NT2/D1 (cell line): ENCODE data around the gene DNAAF5.

Experiments
- SUZ12 ChIP-seq: IDR thresholded peaks from 2 replicates; pipeline ENCODE4 v1.6.1; 2011; ENCODE audit not compliant: insufficient read length, insufficient read depth; ENCODE audit errors: extremely low read depth
- YY1 ChIP-seq: IDR thresholded peaks from 2 replicates; pipeline ENCODE4 v1.6.1; 2011; ENCODE audit not compliant: insufficient read length, insufficient read depth

- TF ChIP-seq SUZ12 (no peak), YY1 (no peak)
Measured at GRCh38 chr7:781936-782529, 55.5 kb downstream of the DNAAF5 start.
